Activated CD8-positive, alpha-beta memory T cell treated with anti-CD3 and anti-CD28 coated beads, Interleukin-2, amount 50 U/mL, for 1 hour (primary cell): Measurements from ENCODE around the gene FAU.

Source experiments
- DNase-seq: peaks from one replicate; pipeline ENCODE4 v3.0.0-alpha.2; 2020; ENCODE audit errors: extremely low read depth

The FAU gene

DNA sequence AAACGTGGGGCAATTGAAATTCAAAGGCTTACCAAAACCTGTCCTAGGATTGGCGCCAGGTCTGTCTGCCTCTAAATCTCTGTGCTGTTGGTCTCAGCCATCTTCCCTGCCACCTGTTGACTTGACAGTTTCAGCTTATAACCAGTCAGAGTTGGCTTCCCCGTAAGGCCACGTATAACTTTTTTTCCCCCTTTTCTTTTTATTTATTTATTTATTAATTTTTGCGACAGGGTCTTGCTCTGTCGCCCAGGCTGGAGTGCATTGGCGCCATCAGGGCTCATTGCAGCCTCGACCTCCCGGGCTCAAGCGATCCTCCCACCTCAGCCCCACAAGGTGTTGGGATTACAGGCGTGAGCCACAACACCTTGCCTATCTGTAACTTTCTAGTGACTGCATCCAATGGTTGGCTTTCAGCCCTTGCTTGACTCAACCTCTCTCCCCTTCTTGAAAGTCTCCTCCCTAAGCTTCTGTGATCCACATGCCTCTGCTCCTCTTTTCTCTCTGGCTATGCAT is 13.8 kb upstream of the FAU start:
- no peak for DNase-seq

DNA sequence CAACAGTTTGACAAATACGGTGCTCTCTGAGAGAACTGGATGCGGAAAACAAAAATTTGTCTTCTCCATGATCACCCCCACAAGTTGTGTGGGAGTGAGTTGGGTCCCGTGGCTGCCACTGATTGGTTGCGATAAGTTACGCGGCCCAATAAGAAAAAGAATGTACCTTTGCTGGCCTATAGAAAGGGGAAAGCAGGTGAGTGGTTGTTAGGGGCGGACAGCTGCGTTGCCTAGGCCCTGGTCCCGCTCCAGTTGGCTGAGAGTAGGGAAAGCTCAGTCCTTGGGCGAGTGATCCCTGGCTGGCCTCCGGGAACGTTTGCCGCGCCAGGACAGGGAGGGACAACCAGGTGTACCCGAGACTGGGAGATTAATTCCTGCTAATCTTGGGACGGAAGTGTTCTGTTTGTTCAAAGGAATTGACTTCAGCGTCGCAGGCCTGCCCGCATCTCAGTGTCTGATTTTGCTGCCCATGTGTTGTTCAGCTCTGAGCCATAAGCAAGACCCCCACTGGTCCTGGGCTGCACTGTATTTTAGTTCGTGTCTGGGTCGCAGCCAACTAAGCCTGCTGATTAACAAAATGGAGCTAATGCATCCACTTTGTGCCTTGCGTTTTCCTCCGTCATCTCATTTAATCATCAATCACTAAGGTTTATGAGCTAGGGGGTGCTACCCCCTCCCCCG is 13.2 kb upstream of the FAU start:
- DNase-seq: peak; percentile 66

DNA sequence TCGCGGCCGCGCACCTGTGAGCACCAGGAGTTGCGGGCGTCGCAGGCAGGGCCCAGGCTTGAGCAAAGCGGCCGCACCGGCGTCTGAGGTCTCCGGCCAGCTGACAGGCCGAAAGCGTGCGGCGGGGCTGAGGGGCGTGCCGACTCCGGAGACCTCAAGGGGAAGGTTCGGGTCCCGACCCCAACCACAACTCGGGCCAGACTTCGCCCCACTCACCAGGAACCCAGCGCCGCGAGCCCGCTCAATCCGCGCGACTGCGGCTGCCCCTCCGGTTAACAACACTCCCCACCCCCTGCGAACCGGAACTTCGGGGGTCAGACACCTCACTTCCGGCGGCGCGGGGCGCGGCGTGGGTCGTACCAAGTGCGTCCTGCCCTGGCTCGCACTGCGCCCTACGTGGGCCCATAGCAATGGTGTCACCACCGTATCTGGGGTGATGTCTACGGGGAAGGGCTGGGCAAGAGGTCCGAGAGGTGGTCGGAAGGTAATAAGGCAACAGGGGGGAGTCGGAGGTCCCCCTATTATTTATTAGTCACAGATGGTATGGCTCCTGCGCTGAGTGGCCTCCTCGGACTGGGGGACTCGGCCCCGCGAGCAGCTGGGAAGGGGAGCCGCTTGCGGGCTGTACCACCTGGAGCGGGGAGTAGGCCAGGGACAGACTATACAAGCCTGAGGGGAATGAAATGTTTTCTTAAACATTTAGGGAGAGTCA is 12.5 kb upstream of the FAU start, which contains the start of gene SYVN1:
SYVN1 (minus strand) TSS at position 280 of the 712 bp plus-strand sequence. CDS start 918 bp downstream, outside the sequence.
- peak; percentile 76 for DNase-seq

DNA sequence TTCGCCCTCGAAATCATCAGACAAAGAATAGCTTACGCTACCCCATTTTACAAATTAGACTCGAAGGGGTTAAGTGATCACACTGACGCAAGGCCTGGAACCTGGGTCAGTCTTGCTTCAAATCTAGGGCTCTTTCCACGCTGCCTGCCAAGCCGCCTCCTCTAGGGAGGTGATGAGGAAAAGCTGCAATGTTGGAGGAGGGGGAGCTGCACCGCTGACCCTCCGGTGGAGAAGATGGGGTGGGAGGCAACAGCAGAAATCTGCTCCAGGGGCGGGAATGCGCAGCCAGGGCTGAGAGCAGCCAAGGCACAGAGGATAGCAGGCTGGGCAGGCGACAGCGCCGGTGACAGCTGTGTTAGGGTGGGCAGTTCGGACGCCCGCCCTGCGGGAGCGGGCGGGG is 11.8 kb upstream of the FAU start:
- DNase-seq: no peak

DNA sequence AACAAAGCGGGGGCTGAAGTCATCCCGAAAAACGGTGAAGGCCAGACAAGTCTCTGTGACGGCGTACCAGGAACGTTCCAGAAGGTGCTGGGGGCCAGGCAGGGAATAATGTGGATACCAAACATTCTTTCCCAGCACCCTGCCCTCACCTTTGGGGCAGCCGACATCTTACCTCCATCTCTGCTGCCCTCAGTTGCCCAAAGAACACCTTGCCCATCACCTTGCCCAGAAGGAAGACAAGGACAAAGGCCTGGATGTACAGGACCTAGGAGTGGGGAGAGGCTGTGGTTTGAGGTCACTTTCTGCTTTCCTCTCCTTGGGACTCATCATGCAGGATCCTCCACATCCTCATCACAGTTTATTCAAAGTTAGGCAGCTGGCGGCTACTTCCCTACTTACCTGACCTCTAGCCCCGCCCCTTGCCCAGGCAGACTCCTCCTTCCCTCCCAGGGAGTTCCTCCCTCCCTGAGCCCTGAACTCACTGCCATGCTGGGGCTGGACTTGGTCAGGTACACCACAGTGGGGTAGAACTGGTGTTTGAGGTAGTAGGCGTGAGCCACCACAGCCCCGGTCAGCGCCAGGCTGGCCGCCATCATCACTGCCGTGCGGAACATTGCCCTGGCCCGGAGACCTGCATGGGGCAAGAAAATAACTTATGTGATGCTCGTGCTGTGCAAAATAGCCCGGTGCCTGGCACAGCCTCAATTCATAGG is 11.2 kb upstream of the FAU start:
- no peak for DNase-seq

DNA sequence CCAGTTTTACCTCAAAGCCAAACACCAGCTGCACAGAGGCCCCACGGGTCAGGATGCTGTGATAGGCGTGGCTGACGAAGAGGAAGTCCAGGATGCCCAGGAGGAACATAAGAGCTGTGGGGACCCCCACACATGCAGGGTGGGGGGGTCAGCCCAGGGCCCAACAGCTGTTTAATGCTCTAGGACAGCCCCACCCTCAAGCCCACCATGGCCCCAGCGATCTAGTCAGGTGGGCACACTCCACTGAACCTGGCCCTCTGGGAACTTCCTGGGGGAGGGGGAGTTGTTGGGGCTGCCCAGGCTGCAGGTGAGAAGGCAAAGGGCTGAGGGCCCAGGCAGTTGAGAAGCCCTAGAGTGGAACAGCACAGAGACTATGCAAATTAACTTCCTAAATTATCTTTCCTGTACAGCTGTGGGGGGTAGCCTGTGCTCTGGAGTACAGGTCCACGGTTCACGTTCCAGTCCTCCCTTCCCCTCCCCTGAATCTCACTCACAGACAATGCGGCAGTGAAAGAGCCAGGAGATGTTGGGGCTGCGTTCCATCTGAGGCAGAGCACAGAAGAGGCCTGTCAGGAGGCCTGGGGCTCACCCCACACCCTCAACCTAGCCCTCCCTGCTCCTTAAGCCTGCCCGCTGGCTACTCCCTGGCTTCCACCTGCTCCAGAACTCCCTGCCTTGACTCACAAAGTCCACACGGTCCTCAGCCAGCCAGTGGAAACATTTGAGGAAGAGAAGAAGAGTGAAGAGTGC is 10.5 kb upstream of the FAU start:
- no peak for DNase-seq

DNA sequence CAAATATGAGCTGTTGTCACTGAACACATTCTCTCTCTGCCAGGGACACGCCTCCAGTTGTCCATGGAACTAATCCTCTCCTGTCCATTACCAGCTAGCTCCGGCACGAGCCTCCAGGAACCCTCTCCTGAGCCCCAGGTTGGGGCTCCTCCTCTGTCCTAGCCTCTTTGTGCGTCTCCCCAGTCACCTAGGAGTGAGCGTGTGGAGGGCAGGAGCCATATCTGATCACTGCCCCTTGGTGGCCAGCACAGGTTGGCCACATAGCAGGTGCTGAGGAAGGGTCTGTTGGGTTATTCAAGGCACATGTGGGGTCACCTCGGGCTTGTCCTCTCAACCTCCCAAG is 9.9 kb upstream of the FAU start:
- no peak for DNase-seq

DNA sequence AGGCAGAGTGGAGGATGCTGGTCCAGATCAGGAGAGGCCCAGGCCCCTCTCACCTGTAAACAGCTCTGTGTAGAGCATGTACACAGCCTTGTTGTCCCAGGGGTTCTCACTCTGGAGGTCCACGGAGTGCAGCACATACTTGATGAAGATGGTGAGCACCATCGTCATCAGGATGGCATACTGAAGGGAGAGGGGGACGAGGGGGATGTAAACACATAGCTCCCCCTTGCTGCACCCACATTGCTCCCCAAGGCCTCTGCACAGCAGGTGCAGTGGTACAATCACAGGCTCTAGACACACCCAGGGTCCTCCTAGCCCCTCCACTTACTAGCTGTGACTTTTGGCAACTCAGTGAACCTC is 9.5 kb upstream of the FAU start:
- no peak for DNase-seq

DNA sequence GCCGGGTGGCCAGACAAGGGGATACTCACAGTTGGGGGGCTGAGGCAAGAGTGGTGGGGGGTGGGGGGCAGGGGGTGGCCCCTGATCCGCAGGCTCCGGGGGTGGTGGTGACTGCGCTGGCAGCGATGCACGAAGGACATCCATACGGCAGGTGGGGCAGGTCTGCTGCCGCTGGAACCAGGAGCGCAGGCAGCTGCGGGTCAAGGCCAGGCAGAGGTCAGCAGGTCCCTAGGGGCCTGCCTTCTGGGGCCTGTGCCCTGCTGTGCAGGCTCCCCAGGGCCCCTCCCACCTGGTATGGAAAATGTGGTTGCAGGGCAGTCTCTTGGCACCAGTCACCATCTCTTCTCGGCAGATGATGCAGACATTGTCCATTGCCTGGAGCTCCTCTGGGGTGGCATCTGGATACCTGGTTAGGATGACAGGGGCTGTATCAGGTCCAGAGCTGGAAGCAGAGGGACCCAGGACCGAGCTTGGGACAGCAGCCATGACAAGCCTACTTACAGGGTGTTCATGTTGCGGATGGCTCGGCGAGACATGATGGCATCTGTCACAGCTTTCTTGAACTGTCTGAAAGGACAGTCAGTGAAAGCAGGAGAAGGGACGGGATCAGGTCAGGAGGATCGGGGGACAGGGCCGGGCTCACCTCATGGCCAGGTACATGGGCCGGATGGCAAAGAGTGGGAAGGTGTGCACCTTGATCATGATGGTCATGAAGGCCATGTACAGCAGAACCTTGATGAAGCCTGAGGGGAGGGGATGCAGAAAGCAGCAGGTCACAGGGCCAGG is 8.9 kb upstream of the FAU start:
- DNase-seq: no peak

DNA sequence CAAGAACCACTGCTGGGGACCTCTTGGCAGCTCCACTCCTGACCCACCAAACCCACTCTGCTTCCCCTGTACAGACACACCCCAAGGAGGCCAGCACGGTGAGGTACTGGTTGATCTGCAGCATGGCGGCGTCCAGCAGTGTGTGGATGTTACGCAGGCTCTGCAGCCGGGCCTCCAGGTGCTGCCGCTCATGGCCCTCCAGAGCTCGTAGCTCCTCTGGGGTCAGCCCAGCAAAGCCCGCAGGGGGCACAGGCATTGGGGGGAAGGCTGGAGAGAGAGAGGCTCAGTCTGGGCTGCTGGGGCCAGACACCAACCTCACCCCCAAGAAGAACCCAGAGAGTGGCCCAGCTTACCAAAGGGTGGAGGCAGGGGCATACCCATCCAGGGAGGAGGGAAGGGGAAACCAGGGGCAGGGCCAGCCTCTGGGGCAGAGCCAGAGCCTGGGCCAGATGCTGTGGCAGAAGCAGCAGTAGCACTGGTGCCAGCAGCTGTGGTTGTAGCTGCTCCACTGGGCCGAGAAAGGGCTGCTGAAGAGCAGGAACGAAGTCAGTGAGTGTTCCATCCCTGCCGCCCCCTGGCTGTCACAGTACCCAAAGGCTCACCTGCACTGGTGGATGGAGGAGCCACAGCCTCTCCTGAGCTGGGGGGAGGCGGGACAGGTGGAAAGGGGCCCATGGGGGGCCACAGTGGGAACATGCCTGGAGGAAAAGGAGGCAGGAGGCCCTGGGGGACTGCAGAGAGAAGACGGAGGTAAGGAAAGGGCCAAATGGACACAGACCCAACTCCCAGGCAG is 7.9 kb upstream of the FAU start:
- DNase-seq: no peak

DNA sequence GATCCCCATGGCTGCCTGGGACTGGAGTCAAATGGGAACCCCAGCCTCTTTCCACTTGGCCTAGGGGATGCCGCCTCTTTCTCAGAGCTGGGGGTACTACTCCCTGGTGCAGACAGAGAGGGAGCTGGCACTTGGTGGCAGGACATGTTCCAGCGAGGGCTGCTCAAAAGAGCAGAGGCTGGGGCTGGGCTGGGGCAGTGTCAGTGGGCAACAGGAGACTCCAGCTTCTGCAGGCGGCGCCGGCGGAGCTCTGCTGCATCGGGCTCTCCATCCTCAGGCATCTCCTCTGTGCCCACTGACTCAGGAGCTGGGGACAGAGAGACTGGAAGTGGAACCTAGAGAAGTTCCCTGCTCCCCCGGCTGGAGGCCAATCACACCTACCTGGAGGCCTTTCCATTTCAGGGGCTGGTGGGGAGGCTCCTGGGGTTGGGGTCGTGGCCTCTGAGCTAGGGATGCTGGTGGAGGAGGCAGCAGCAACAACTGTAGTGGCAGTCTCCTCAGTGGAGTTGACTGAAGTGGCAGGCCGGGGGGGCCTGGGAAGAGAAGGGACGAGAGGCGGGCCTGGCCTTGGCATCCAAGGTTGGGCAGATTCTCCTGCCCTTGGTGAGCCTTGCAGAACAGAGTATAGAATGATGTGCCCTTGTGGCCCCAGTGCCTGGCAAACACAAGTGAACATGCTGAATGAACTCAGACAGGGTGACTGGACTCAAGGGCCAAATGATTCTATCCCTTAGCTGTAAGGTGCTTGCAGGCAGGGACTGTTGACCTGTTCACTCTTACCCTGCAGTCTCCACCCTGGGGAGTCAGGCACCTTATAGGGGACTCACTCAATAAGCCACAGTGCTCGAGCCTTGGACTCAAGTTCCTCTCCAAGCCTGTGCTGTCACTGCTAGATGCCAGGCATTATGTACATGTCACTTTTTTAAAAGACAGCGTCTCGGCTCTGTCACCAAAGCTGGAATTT is 6.5 kb upstream of the FAU start:
- DNase-seq: no peak

DNA sequence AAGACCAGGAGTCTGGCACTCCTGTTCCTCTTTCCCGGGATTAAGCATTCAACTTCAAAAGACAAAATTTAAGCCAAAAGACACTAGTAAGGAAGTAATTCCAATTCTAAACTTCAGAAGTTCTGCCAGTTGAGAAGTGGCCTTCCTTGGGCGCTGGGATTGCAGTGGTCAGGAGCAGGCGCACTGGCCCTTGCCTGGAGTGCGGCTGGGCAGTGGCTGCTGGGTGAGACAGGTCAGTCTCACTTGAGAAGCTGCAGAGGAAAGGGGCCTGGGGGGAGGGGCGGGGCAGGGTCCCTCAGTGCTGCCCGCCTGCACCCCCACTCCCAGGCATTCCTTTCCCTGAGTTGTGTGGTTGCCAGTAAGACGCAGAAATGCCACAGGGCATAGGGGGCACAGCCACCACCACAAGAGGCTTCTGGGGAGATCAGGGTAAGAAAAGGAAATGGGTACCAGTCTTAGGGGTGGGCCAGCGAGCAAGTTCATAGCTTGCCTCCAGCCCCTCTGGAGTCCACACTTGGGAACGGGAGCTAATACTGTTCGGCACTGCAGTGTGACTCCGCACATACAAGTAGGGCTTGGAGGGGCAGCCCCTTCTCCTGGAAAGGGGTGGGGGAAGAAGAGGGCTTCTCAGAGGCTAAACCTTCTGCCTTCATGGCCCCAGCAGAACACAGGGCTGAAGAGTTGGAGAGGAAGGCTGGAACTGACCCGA is 5.7 kb upstream of the FAU start:
- no peak for DNase-seq

DNA sequence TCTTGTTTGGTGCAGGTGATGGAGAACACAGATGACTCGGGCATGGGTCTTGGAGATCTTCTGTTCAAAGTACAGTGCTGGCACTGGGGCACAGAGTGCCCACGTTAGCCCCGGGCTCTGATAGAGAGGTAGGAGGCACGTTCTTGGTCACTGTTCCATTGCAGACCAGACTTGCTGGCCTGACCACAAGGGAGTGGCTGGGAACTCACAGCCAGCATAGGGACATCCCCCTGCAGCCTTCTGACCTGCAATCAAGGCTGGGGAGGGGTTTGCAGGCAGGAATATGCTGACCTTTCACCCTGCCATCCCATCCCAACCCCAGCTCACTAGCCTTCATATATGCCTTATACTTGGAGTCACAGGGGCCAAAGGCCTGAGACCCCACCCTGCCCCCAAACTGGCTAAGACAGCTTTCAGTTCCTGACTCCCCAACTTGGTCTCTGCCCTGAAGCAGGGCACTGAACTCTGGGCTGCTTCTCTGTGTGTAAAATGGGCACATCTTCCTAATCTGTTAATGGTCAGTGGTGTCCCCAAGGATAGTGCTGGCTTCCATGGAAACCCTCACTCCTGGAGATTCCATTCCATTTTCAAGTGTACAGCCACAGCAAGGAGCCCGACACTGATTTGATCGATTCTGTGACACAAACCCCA is 4.8 kb upstream of the FAU start:
- DNase-seq: no peak

DNA sequence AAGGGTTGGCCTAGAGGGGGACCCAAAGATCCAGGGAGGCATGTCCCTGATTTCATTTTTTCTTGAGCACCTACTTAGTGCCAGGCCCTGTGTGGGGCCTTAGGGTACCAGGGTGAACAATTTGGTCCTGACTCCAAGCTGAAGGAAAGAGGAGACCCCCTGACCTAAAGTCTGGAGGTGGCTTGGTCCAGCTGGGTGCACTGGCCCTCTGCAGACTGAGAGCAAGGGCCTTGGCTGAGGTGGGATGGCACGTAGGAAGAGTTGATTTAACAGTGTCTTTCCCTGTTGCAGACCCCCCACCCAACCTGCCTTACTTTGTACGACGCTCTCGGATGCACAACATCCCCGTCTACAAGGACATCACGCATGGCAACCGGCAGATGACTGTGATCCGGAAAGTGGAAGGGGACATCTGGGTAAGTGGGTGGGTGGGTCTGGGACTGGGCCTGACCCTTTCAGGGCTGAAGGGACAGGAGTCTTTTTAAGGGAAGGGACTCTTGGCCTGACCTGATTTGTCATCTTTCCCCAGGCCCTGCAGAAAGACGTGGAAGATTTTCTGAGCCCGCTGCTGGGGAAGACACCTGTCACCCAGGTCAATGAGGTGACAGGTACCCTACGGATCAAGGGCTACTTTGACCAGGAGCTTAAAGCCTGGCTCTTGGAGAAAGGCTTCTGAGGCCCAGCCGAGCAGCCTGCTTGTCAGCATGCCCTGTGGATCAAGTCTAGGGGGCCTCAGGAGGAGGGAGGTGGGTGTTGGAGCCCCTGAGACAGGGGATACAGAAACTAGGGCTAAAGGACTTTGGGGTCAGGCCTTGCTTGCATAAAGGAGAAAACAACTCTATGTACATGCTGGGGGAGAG is 3.5 kb upstream of the FAU start:
- no peak for DNase-seq

DNA sequence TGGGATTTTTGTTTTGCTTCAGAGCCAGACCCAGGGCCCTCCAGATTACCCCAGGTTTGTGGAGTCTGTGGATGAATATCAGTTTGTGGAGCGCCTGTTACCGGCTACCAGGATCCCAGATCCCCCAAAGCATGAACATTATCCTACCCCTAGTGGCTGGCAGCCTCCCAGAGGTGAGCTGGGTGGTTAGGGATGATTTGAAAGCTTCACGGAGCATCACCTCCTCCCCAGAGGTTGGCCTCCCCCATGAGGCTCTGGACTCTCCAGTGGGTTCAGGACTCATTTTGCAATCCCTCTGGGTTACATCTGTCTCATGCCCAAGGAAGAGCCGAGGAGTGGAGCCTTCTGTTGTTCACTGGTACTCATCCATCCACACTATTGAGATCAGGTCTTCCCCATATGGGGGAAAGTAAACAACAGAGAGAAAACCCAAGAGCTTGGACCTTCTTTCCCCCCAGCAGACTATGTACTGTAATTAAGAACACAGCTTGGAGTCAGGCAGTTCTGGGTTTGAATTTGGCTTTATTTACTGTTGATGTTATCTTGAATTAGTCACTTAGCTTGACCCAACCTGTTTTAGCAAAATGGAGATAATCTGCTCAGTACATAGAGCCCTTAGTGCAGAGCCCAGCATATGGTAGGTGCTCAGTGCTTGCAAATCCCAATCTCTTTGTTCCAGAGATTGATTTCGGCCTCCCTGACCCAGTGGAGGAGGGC is 2.7 kb upstream of the FAU start:
- no peak for DNase-seq

DNA sequence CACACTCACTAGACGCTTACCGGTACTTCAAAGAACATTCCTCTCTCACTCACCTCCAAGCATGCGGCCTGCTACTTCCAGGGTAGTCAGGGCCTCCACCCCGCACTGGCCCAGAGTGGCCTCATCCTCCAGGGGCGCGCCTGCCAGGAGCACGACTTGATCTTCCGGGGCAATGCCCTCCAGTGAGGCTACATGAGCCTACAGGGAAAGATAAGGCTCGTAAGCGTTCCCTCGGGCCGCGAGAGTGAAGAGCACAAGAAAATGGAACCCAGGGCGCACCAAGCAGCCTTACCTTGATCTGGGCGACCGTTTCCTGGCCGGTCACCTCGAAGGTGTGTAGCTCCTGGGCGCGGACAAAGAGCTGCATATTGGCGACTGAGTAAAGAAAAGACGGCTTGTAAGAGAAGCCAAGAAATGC is 478 bp downstream of the FAU start:
- DNase-seq: no peak

DNA sequence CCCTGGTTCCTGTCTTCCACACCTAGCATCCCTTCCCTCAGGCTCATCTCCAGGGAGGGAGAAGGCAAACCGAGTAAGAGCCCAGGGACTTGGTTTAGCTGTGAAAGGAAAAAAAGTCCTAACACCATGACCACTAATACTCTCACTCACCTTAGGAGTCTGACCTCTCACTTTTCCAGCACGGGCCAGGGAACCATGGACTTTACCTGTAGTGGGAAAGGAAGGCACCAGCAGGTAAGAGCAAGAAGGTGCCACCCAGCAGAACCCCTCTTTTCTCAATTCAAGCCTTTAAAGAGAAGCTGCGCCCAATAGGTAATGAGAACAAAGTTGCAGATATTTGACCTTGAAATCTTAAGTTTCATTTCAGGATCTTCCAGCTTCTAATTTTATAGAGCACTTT is 1.1 kb downstream of the FAU start:
- DNase-seq: no peak
